T-helper 2 cell treated with Interferon-gamma antibody and Interleukin-4, amounts not matched to agents 100 ng/mL and 5 ng/mL, for 36 hours (primary cell): ENCODE data around the gene TJP2. TPM values are rescaled to one million over a fixed set of nuclear protein-coding genes. Genes with fewer than 3 reads are reported as not detected.

Experiments
- intact Hi-C: fragments of 100-400 bp; cut with micrococcal nuclease; formaldehyde crosslinking; loops from one replicate; pipeline ENCODE4 v1.15.1; 2023
- total RNA-seq: library from RNA; stranded (reverse); gene quantifications from 2 replicates; pipeline ENCODE4 v1.2.3, GENCODE V29; 2022

The TJP2 gene
- total RNA-seq, 1 donor from 2014 or later, result 31.9 TPM

DNA sequence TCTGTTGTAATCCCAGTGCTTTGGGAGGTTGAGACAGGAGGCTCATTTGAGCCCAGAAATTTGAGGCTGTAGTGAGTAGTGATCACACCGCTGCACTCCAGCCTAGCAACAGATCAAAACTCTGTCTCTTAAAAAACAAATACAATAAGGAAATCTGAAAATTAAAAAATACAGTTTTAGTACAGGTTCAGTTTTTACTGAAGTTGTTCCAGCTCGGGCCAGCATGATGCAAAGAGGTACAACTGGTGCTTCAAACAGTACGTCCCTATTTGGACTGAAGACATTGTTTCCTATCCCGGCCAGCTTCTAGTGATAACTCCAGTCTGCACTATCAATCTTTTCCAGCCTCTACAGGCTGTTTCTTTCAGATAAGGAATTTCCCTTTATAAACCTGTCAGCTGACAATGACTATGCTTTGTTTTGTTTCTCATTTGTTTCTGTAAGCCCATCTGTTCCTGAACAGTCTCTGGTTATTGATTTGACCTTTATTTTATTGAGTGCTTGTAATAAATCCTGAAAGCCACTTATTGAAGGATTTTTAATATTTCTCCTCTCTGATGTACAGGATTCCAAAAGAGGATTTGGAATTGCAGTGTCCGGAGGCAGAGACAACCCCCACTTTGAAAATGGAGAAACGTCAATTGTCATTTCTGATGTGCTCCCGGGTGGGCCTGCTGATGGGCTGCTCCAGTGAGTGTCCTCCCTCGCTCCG lies 41.9 kb downstream of the TJP2 start:
- intact Hi-C loops, result no loop called here

DNA sequence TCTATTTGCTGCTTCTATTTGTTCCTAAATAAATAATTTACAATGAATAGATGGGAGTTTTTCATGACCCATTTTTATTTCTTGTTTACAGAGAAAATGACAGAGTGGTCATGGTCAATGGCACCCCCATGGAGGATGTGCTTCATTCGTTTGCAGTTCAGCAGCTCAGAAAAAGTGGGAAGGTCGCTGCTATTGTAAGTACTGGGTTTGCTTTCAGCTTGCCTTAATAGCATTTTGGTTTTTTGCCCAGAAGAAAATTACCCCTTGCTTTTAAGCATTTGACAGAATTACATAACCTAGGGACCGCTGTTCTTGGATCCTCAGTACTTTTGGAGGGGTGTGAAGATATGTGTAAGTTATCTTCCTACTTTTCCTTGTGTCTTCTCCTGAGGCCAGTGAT lies 44.1 kb downstream of the TJP2 start:
- intact Hi-C loops, result no loop called here

DNA sequence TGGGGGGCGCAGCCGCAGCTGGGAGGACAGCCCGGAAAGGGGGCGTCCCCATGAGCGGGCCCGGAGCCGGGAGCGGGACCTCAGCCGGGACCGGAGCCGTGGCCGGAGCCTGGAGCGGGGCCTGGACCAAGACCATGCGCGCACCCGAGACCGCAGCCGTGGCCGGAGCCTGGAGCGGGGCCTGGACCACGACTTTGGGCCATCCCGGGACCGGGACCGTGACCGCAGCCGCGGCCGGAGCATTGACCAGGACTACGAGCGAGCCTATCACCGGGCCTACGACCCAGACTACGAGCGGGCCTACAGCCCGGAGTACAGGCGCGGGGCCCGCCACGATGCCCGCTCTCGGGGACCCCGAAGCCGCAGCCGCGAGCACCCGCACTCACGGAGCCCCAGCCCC lies 47.0 kb downstream of the TJP2 start:
- intact Hi-C loops, result no loop called here

DNA sequence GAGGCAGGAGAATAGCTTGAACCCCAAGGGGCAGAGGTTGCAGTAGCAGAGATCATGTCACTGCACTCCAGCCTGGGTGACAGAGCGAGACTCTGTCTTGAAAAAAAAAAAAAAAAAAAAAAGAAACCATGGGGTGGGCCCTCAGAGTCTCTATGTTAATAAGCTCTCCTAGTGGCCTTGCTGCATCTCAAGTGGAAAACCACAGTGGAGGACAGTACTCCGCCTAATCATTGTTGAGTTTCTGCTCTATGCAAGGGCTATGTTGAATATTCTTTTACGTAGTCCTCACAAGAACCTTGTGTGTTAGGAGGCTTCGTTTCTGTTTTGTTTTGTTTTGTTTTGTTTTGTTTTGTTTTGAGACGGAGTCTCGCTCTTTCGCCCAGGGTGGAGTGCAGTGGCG lies 48.9 kb downstream of the TJP2 start:
- intact Hi-C loops, result no loop called here

DNA sequence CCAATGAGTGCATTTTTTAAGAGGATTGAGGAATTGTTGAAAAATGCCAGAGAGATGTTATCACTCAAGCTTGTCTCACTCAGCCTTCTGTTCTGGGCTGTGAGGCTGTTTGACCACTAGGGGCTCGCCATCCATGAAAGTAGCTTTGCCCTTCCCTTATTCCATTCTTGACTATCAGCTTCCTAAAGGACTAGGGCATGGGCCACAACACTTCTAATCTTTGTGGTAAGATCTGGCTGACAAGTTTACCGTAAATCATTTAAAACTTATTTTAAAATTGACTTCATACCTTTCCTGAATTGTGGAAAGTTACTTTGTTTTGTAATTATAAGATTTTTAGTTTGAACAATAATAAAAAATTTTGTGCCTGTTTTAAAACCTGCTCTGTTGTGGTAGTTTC lies 49.5 kb downstream of the TJP2 start:
- intact Hi-C loops, result no loop called here

DNA sequence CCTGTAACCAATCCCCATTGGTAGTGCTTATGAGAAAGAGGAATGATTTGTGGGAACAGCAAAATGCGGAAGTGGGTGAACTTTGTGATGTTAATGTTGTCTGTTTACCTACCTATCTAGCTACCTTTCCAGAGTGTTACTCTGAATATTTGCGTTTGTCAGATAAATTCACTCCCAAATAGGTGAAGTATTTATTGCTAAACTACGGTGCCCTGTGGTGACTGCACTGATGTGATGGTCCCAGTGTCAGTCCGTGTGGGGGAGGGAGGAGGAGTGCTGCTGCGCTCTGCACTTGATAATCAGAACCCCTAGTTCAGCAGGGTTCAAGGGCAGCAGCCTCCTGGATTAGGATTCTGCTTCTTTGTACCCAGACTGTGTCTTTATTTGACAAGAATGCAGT lies 55.3 kb downstream of the TJP2 start:
- intact Hi-C loops, result no loop called here

DNA sequence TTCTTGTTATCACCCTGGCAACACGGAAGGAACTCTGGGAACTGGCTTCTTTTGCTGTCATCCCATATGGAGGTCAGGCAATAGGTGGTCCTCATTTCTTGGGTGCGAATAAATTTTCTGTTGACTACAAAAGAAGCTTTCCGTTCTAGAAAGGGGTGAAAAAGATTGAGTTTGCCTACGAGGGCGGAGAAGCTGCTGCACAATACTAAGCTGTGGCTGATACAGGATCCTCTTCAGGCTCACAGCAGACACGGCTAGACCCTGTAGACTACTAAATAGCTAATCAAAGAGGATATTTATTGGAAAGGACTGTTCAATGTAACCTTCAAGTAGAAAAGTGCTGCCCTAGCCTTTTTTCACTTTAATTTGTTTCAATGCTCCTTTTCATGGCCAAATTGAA lies 58.1 kb downstream of the TJP2 start:
- intact Hi-C loops, result no loop called here

DNA sequence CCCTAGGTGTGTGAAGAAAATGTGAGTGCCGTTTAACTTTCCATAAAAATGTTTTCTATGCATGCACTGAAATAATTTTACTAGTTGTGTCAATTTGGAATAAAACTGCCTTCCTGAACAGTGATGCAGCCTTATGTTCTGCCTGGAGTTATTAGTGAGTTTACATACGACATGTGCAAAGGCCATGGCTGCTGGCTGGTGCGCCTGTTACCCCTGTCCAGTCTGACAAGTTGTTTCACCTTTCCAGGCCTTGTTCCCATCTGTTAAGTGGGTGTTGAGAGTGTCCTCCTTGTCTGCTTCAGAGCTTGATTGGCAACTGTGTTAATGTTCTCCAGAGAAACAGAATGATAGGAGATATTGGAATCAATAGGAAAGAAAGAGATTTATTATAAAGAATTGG lies 60.6 kb downstream of the TJP2 start:
- intact Hi-C loops, result no loop called here

DNA sequence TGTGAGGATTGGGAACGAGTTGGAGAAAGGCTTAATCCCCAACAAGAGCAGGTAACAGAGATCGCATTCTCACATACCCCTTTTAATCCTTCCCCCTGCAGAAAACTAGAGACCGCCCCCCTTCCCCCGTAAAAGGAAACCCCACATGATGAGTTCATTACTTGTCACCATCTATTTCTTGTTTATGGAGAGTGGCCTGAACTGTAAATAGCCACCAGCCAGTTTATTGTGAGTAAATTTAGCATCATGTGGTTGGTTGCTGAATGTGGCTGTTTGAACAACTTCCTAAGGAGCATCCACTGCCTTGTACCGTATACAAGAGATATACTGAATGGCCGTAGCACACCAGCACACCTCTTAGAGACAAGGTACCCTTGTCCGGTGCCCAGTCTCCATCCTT lies 62.1 kb downstream of the TJP2 start:
- intact Hi-C loops, result no loop called here

DNA sequence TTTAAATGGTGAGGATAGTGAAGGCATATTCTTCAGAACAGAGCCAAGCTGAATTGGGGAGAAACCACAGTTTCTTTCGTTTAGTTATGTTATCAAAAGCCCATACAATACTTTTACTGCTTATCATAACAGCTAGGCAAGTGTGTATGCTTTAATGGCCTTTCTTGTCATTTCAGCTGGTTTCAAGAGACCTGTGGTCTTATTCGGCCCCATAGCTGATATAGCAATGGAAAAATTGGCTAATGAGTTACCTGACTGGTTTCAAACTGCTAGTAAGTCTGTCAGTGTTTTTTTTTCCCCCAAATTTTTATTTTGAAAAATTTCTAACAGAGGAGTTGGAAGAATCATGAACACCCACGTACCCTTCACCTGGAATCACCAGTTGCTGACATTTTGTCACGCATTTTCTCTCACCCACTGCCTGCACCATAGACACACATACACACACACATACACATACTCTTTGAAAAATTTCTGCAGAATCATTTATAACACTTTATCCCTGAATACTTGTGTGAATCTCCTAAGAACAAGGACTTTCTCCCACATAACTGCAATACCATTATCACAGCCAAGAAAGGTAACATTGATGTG lies 63.7 kb downstream of the TJP2 start:
- intact Hi-C loops, result no loop called here

DNA sequence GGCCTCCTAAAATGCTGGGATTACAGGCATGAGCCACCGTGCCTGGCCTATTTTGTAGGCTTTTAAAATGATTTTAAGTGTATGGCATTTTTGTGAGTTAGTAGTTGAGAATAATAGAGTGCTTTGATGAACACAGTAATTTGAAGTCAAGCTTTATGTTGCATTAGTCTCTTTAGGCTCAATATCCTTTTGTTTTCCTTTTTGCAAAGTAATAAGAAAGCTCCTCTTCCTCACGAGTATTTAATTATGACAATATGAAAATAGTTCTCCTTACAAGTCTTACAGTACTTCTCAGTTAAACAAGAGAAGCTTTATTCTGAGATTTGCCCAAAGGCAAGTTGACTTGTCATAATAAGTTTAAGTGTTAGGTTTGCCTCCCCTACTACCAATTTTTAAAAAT lies 69.0 kb downstream of the TJP2 start:
- intact Hi-C loops, result no loop called here

DNA sequence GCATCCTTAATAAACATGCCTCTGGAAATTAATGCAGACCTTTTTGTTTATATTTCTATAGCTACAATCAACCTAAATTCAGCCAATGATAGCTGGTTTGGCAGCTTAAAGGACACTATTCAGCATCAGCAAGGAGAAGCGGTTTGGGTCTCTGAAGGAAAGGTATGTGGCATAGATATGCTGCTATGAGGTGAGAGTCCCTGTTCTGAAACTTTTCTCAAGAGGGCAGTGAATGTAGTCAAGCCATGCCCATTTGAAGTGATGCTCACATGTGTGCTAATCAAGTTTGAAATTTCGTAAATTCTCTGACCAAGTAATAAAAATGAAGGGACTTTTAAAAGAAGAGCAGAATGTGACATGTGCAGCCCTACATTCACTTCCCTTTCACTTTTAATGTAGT lies 72.6 kb downstream of the TJP2 start:
- intact Hi-C loops, result no loop called here

DNA sequence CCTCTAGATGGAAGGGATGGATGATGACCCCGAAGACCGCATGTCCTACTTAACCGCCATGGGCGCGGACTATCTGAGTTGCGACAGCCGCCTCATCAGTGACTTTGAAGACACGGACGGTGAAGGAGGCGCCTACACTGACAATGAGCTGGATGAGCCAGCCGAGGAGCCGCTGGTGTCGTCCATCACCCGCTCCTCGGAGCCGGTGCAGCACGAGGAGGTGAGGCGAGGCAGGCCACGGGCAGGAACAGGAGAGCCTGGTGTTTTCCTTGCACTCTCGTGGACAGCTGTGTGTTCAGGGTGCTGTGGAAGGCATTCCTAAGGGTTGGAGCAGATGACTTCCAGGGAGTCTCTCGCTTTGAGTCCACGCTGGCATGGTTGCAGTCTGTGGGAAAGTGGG lies 73.9 kb downstream of the TJP2 start:
- intact Hi-C loops, result no loop called here

DNA sequence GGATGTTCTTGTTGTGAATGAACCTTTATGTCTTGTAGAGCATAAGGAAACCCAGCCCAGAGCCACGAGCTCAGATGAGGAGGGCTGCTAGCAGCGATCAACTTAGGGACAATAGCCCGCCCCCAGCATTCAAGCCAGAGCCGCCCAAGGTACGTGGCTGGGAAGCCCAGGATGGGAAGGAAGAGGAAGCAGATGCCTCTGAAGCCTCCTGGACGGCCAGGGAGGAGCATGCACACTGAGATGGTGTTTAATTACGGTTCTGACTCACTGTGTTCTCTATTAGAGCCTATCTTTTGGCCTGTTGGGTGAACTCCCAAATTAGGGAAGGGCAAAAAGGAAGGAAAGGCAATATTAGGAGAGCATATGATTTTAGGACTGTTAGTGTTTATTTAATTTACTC lies 75.3 kb downstream of the TJP2 start:
- intact Hi-C loops, result no loop called here

DNA sequence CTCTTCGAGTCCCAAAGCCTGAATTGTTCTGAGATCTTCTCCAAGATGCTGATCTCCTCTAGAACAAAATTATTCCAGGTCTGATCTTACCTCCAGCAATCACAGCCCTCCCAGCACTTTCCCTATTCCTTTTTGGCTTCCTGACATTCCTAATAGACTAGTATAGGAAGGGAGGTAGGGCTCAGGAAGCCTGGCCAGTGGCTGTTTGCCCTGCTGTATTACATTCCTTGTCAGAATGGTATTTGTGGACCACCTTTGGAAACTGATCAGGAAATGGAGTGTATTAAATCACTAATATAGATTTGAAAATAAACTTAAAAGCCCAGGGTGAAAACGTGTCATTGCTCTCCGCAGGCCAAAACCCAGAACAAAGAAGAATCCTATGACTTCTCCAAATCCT lies 76.6 kb downstream of the TJP2 start:
- intact Hi-C loops, result no loop called here

DNA sequence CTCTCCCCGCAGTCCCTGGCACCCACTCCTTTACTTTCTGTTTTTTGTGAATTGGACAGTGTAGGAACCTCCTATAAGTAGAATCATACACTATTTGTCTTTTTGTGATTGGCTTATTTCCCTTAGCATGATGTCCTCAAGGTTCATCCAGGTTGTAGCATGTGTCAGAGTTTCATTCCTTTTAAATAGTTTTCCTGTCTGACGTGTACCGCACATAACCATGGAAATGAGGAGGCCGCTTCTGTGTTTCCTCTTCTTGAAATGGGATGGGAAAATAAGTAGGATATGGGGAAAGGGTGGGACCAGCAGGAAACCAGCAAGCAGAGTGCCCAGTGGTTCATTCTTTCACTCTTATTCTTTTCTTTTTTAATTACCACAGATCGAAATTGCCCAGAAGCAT lies 78.4 kb downstream of the TJP2 start:
- intact Hi-C loops, result no loop called here

DNA sequence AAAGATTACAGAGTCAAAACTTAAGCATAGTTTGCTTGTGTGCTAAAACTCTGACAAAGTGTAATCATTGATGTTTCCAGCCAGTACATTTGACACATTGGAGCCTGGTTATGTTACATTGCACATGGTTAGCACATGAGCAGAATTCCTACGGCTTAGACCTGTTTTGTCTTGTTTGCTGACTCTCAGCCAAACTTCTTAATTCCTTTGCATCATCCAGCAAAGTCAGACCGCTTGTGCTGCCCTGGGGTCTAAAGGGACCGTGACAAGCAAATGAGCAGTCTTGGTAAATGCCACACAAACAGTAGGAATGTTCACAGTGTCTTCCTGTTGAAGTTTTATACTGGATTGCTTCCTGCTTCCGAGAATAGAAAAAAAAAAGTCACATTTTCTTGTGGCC lies 79.0 kb downstream of the TJP2 start:
- intact Hi-C loops, result no loop called here

DNA sequence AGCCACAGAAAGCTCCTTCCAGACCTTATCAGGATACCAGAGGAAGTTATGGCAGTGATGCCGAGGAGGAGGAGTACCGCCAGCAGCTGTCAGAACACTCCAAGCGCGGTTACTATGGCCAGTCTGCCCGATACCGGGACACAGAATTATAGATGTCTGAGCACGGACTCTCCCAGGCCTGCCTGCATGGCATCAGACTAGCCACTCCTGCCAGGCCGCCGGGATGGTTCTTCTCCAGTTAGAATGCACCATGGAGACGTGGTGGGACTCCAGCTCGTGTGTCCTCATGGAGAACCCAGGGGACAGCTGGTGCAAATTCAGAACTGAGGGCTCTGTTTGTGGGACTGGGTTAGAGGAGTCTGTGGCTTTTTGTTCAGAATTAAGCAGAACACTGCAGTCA lies 80.1 kb downstream of the TJP2 start:
- intact Hi-C loops, result no loop called here

DNA sequence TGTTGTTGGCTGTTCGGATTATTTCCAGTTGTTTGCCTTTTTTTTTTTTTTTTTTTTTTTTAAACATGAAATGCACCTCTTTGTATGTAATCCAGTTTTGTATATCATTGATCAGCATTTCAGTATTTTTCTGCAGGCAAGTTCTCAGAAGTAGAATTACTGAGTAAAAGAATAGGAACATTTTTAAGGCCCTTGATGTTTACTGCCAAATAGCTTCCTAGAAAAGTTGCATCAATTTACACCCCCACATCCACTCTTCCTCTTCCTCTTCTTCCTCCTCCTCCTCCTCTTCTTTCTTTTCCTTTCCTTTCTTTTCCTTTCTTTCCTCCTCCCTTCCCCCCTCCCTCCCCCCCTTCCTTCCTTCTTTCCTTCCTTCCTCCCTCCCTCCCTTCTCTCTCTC lies 81.5 kb downstream of the TJP2 start:
- intact Hi-C loops, result no loop called here

DNA sequence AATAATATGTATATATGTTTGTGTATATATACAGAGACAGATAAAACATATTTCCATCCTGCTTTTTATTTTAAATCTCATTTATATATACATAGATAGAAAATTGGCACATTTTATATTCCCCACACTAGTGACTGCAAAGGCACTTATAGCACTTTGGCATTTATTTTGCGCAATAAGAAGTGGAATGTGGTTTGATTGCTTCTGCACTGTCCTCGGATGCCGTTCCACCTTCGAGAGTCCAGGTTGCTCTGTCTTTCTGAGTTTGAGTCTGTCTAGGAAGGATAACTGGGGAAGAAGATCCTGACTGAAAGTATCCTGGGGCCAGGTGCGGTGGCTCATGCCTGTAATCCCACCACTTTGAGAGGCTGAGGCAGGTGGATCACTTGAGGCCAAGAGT lies 84.5 kb downstream of the TJP2 start:
- intact Hi-C loops, result no loop called here

DNA sequence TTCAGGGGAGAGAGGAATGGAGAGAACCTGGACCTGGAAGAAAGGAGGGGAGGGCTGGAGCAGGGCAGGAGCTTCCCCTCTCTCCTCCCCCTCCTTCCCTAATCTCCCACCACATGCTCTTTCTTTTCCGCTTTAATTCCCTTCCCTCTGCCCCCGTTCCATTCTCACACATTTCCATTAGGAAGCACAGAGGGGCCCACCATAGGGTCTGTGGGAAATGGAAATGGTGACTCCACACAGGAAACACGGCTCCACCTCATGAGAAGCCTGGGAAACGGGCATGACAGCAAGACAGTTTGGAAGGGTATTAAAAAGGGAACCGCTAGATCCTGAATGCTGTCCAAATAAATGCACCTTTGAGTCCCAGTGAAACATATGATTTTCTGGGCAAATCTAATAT lies 86.1 kb downstream of the TJP2 start:
- intact Hi-C loops, result no loop called here

DNA sequence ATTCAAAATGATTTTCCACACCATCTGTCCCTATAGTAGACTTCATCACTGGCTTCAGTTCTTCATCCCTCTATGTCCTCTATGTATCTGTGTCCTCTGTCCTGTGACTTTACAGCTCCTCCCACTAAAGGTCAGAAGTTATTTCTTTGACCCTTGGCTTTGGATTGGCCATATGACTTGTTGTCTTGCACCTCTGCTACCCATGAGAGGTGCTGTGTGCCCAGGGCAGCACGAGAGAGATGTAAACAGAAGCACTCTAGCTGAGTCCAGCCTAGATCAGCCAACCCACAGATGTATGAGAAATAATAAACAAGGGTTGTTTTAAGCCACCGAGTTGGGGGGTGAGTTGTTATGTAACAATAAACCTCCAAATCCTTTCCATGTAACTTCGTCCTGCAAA lies 87.6 kb downstream of the TJP2 start:
- intact Hi-C loops, result no loop called here

DNA sequence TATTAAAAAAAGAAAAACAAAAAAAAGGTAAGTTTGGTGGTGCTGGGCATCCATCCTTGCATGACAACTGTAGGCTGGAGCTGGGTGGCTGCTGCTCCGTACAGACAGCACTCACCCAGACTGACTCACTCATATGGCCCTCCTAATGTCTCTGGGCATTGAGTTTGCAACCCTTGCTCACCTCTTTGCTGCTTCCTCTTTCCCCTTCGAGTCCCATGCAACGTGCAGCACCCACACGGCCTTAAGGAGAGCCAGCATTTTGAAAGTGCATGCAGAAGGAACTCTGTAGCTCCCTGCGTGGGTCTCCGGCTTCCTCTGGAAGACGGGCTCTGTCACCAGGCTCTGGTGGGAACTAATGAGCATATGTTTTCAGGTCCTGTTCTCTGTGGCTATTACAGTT lies 90.4 kb downstream of the TJP2 start:
- intact Hi-C loops, result no loop called here

DNA sequence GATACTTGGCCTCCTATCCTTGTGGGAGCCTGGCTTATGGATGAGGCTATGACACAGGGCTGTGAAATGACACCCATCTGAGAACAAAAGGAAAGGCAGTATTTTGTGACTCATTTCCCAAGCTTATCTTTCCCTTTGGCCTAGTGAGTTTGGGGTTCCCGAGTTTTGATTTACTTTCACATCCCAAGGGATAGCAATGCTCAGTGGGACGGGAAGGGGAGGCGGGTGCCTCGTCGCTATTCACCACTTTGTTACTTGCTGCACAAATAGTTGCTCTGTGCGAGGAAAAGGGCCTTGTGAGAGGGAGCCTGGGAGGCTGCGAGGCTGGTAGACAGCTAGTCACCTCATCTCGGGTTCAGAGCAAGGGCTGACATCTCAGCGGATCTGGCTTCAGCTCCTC lies 91.8 kb downstream of the TJP2 start:
- intact Hi-C loops, result no loop called here
